K562 treated with DMSO at 1 percent for 24 hours (cell line): ENCODE data around the gene SMG9. TPM values are rescaled to one million over a fixed set of nuclear protein-coding genes. Genes with fewer than 3 reads are reported as not detected.

ENCODE experiments used
- total RNA-seq: library from RNA; unstranded; fragments of 300-600 nt; gene quantifications from 2 replicates; pipeline ENCODE4 v1.2.3, GENCODE V29; 2022; ENCODE audit warnings: low read depth; ENCODE audit not compliant: insufficient read depth

Gene SMG9
- total RNA-seq, result 35.8 and 36.2 TPM in 2 replicates

GRCh38 chr19:43754503-43755255, at the start of gene SMG9:
Gene SMG9 (minus strand): TSS chr19:43754962. CDS start chr19:43750741, 4,221 bp downstream.

GRCh38 chr19:43802216-43802951, 47.6 kb upstream of the SMG9 start, which contains the start of gene LYPD5:
Gene LYPD5 (minus strand): TSS chr19:43802447. CDS start chr19:43802380, 67 bp downstream.

GRCh38 chr19:43780706-43781525, 26.2 kb upstream of the SMG9 start, which contains the start of gene KCNN4:
Gene KCNN4 (minus strand): TSS chr19:43780973. CDS start chr19:43780861, 112 bp downstream.

GRCh38 chr19:43715776-43716175, 39.0 kb downstream of the SMG9 start, which contains the start of gene IRGC:
Gene IRGC (plus strand): TSS chr19:43716076. CDS start chr19:43718559, 2,483 bp downstream.

Other genes with a start within 250 kb of the SMG9 start
- gene ETHE1, start 227.8 kb downstream of the SMG9 start, total RNA-seq, result 38.0 and 39.6 TPM in 2 replicates
- 1.6 and 1.7 TPM in 2 replicates for gene ZNF575, start 221.8 kb downstream of the SMG9 start, total RNA-seq
- 55.8 and 58.5 TPM in 2 replicates for gene XRCC1, start 179.4 kb downstream of the SMG9 start, total RNA-seq
- 3.8 and 5.8 TPM in 2 replicates for gene PINLYP, start 179.2 kb downstream of the SMG9 start, total RNA-seq
- 5.8 and 6.6 TPM in 2 replicates for gene IRGQ, start 158.8 kb downstream of the SMG9 start, total RNA-seq
- gene ZNF576, start 158.4 kb downstream of the SMG9 start, total RNA-seq, result 15.1 and 23.4 TPM in 2 replicates
- 0.58 and 0.60 TPM in 2 replicates for gene SRRM5, start 142.9 kb downstream of the SMG9 start, total RNA-seq
- gene ZNF428, start 135.3 kb downstream of the SMG9 start, total RNA-seq, result 82.2 and 85.2 TPM in 2 replicates
- gene CADM4, start 115.1 kb downstream of the SMG9 start, total RNA-seq, result 5.5 and 7.5 TPM in 2 replicates
- 29.6 and 32.2 TPM in 2 replicates for gene PLAUR, start 84.8 kb downstream of the SMG9 start, total RNA-seq
- not detected in 2 replicates for gene IRGC, start 38.9 kb downstream of the SMG9 start, total RNA-seq
- 9.6 and 13.3 TPM in 2 replicates for gene KCNN4, start 26.0 kb upstream of the SMG9 start, total RNA-seq
- gene LYPD5, start 47.5 kb upstream of the SMG9 start, total RNA-seq, result 0.42 and 0.65 TPM in 2 replicates
- 2.8 and 4.5 TPM in 2 replicates for gene ZNF283, start 72.4 kb upstream of the SMG9 start, total RNA-seq
- 0.95 and 3.1 TPM in 2 replicates for gene ZNF404, start 129.0 kb upstream of the SMG9 start, total RNA-seq
- 3.9 and 6.3 TPM in 2 replicates for gene ZNF45, start 180.3 kb upstream of the SMG9 start, total RNA-seq
- gene ZNF221, start 196.3 kb upstream of the SMG9 start, total RNA-seq, result 0.38 and 0.61 TPM in 2 replicates
- gene ZNF155, start 229.2 kb upstream of the SMG9 start, total RNA-seq, result 0.46 TPM in 1 of 2 replicates, not detected in the other
- gene ZNF230, start 248.0 kb upstream of the SMG9 start, total RNA-seq, result 0.96 and 1.4 TPM in 2 replicates